ENCODE measurements around the gene C22orf23.
"Not testable (repeated sequence)": the region's sequence is repeated elsewhere in the genome, so short reads cannot be mapped to it uniquely, and the experiment has no call there.

- not testable (repeated sequence) for TF ChIP-seq POLR2AphosphoS5, POLR2A (IDR thresholded peaks at IDR 0.05; ENCODE audit: low read depth, low read length)
Measured at GRCh38 chr22:37976022-37976421, 22.6 kb upstream of the C22orf23 start.
